ENCODE measurements around the gene AUTS2.

Gene AUTS2

GRCh38 chr7:70554646-70555045 lies 956.4 kb downstream of the AUTS2 start:
- no peak overlapping the region for H3K27ac ChIP-seq (ENCODE audit: insufficient read depth, low read length, poor library complexity, severe bottlenecking)
- no peaks in the 10 kb centered on the region for H3K4me1 ChIP-seq (ENCODE audit: control insufficient read depth, insufficient read depth, low read length, poor library complexity, severe bottlenecking)
- no peaks in the 10 kb centered on the region for H3K9me3 ChIP-seq (ENCODE audit: control insufficient read depth, low read length)
- no peaks in the 10 kb centered on the region for H3K36me3 ChIP-seq (ENCODE audit: control insufficient read depth, insufficient read depth, low read length)
- DNase-seq = no peak
- H3K27me3 ChIP-seq (replicated peaks; ENCODE audit: control insufficient read depth, insufficient read depth, low read length, poor library complexity, severe bottlenecking) = no peaks in the 10 kb centered on the region
- no peak overlapping the region for H3K4me3 ChIP-seq (ENCODE audit: insufficient read depth, low read depth, low read length, poor library complexity, severe bottlenecking)

- H3K4me1 ChIP-seq (ENCODE audit: control insufficient read depth, insufficient read depth, low read length, poor library complexity, severe bottlenecking) = no peaks in the 10 kb centered on the region
- no peak overlapping the region for H3K27ac ChIP-seq (ENCODE audit: insufficient read depth, low read length, poor library complexity, severe bottlenecking)
- no peaks in the 10 kb centered on the region for H3K36me3 ChIP-seq (ENCODE audit: control insufficient read depth, insufficient read depth, low read length)
- H3K4me3 ChIP-seq (ENCODE audit: insufficient read depth, low read depth, low read length, poor library complexity, severe bottlenecking) = no peak overlapping the region
- no peaks in the 10 kb centered on the region for H3K27me3 ChIP-seq (replicated peaks; ENCODE audit: control insufficient read depth, insufficient read depth, low read length, poor library complexity, severe bottlenecking)
- DNase-seq = no peak
- H3K9me3 ChIP-seq (ENCODE audit: control insufficient read depth, low read length) = no peaks in the 10 kb centered on the region
Observed at GRCh38 chr7:70556761-70557160, 958.5 kb downstream of the AUTS2 start.

GRCh38 chr7:70557338-70557737 lies 959.1 kb downstream of the AUTS2 start:
- no peak for DNase-seq
- Histone ChIP-seq H3K27me3 (replicated peaks; ENCODE audit: control insufficient read depth, insufficient read depth, low read length, poor library complexity, severe bottlenecking) (no peaks in the 10 kb centered on the region), H3K36me3 (ENCODE audit: control insufficient read depth, insufficient read depth, low read length) (no peaks in the 10 kb centered on the region), H3K9me3 (ENCODE audit: control insufficient read depth, low read length) (no peaks in the 10 kb centered on the region), H3K4me3 (ENCODE audit: insufficient read depth, low read depth, low read length, poor library complexity, severe bottlenecking) (no peak overlapping the region), H3K4me1 (ENCODE audit: control insufficient read depth, insufficient read depth, low read length, poor library complexity, severe bottlenecking) (no peaks in the 10 kb centered on the region), H3K27ac (ENCODE audit: insufficient read depth, low read length, poor library complexity, severe bottlenecking) (no peak overlapping the region)

- no peaks in the 10 kb centered on the region for H3K36me3 ChIP-seq (ENCODE audit: control insufficient read depth, insufficient read depth, low read length)
- no peak overlapping the region for H3K27ac ChIP-seq (ENCODE audit: insufficient read depth, low read length, poor library complexity, severe bottlenecking)
- H3K9me3 ChIP-seq (ENCODE audit: control insufficient read depth, low read length) = no peaks in the 10 kb centered on the region
- DNase-seq = no peak
- H3K27me3 ChIP-seq (replicated peaks; ENCODE audit: control insufficient read depth, insufficient read depth, low read length, poor library complexity, severe bottlenecking) = no peaks in the 10 kb centered on the region
- no peak overlapping the region for H3K4me3 ChIP-seq (ENCODE audit: insufficient read depth, low read depth, low read length, poor library complexity, severe bottlenecking)
- no peaks in the 10 kb centered on the region for H3K4me1 ChIP-seq (ENCODE audit: control insufficient read depth, insufficient read depth, low read length, poor library complexity, severe bottlenecking)
Observed at GRCh38 chr7:70559815-70560214, 961.5 kb downstream of the AUTS2 start.

GRCh38 chr7:70563960-70564359 lies 965.7 kb downstream of the AUTS2 start:
- Histone ChIP-seq H3K9me3 (ENCODE audit: control insufficient read depth, low read length) (no peaks in the 10 kb centered on the region), H3K4me1 (ENCODE audit: control insufficient read depth, insufficient read depth, low read length, poor library complexity, severe bottlenecking) (no peaks in the 10 kb centered on the region), H3K27ac (ENCODE audit: insufficient read depth, low read length, poor library complexity, severe bottlenecking) (no peak overlapping the region), H3K36me3 (ENCODE audit: control insufficient read depth, insufficient read depth, low read length) (no peaks in the 10 kb centered on the region), H3K27me3 (replicated peaks; ENCODE audit: control insufficient read depth, insufficient read depth, low read length, poor library complexity, severe bottlenecking) (no peaks in the 10 kb centered on the region), H3K4me3 (ENCODE audit: insufficient read depth, low read depth, low read length, poor library complexity, severe bottlenecking) (no peak overlapping the region)
- DNase-seq = no peak

- no peak for DNase-seq
- H3K4me1 ChIP-seq (ENCODE audit: control insufficient read depth, insufficient read depth, low read length, poor library complexity, severe bottlenecking) = no peaks in the 10 kb centered on the region
- no peaks in the 10 kb centered on the region for H3K9me3 ChIP-seq (ENCODE audit: control insufficient read depth, low read length)
- H3K27ac ChIP-seq (ENCODE audit: insufficient read depth, low read length, poor library complexity, severe bottlenecking) = no peak overlapping the region
- no peaks in the 10 kb centered on the region for H3K27me3 ChIP-seq (replicated peaks; ENCODE audit: control insufficient read depth, insufficient read depth, low read length, poor library complexity, severe bottlenecking)
- no peaks in the 10 kb centered on the region for H3K36me3 ChIP-seq (ENCODE audit: control insufficient read depth, insufficient read depth, low read length)
- no peak overlapping the region for H3K4me3 ChIP-seq (ENCODE audit: insufficient read depth, low read depth, low read length, poor library complexity, severe bottlenecking)
Observed at GRCh38 chr7:70565721-70566370, 967.6 kb downstream of the AUTS2 start.

GRCh38 chr7:70566671-70567070 lies 968.4 kb downstream of the AUTS2 start:
- no peak for DNase-seq
- H3K27me3 ChIP-seq (replicated peaks; ENCODE audit: control insufficient read depth, insufficient read depth, low read length, poor library complexity, severe bottlenecking) = no peaks in the 10 kb centered on the region
- no peaks in the 10 kb centered on the region for H3K4me1 ChIP-seq (ENCODE audit: control insufficient read depth, insufficient read depth, low read length, poor library complexity, severe bottlenecking)
- no peak overlapping the region for H3K4me3 ChIP-seq (ENCODE audit: insufficient read depth, low read depth, low read length, poor library complexity, severe bottlenecking)
- no peaks in the 10 kb centered on the region for H3K9me3 ChIP-seq (ENCODE audit: control insufficient read depth, low read length)
- H3K27ac ChIP-seq (ENCODE audit: insufficient read depth, low read length, poor library complexity, severe bottlenecking) = no peak overlapping the region
- H3K36me3 ChIP-seq (ENCODE audit: control insufficient read depth, insufficient read depth, low read length) = no peaks in the 10 kb centered on the region

GRCh38 chr7:70568674-70569334 lies 970.5 kb downstream of the AUTS2 start:
- no peak for DNase-seq
- no peaks in the 10 kb centered on the region for H3K36me3 ChIP-seq (ENCODE audit: control insufficient read depth, insufficient read depth, low read length)
- no peaks in the 10 kb centered on the region for H3K9me3 ChIP-seq (ENCODE audit: control insufficient read depth, low read length)
- H3K4me1 ChIP-seq (ENCODE audit: control insufficient read depth, insufficient read depth, low read length, poor library complexity, severe bottlenecking) = no peaks in the 10 kb centered on the region
- no peaks in the 10 kb centered on the region for H3K27me3 ChIP-seq (replicated peaks; ENCODE audit: control insufficient read depth, insufficient read depth, low read length, poor library complexity, severe bottlenecking)
- no peak overlapping the region for H3K4me3 ChIP-seq (ENCODE audit: insufficient read depth, low read depth, low read length, poor library complexity, severe bottlenecking)
- H3K27ac ChIP-seq (ENCODE audit: insufficient read depth, low read length, poor library complexity, severe bottlenecking) = no peak overlapping the region

- Histone ChIP-seq H3K9me3 (ENCODE audit: control insufficient read depth, low read length) (no peaks in the 10 kb centered on the region), H3K4me3 (ENCODE audit: insufficient read depth, low read depth, low read length, poor library complexity, severe bottlenecking) (no peak overlapping the region), H3K27ac (ENCODE audit: insufficient read depth, low read length, poor library complexity, severe bottlenecking) (no peak overlapping the region), H3K4me1 (ENCODE audit: control insufficient read depth, insufficient read depth, low read length, poor library complexity, severe bottlenecking) (no peaks in the 10 kb centered on the region), H3K27me3 (replicated peaks; ENCODE audit: control insufficient read depth, insufficient read depth, low read length, poor library complexity, severe bottlenecking) (no peaks in the 10 kb centered on the region), H3K36me3 (ENCODE audit: control insufficient read depth, insufficient read depth, low read length) (no peaks in the 10 kb centered on the region)
- no peak for DNase-seq
Observed at GRCh38 chr7:70569335-70569819, 971.1 kb downstream of the AUTS2 start.

GRCh38 chr7:70570029-70570428 lies 971.8 kb downstream of the AUTS2 start:
- no peaks in the 10 kb centered on the region for H3K36me3 ChIP-seq (ENCODE audit: control insufficient read depth, insufficient read depth, low read length)
- H3K4me1 ChIP-seq (ENCODE audit: control insufficient read depth, insufficient read depth, low read length, poor library complexity, severe bottlenecking) = no peaks in the 10 kb centered on the region
- H3K27ac ChIP-seq (ENCODE audit: insufficient read depth, low read length, poor library complexity, severe bottlenecking) = no peak overlapping the region
- H3K27me3 ChIP-seq (replicated peaks; ENCODE audit: control insufficient read depth, insufficient read depth, low read length, poor library complexity, severe bottlenecking) = no peaks in the 10 kb centered on the region
- H3K4me3 ChIP-seq (ENCODE audit: insufficient read depth, low read depth, low read length, poor library complexity, severe bottlenecking) = no peak overlapping the region
- no peaks in the 10 kb centered on the region for H3K9me3 ChIP-seq (ENCODE audit: control insufficient read depth, low read length)
- DNase-seq = no peak
